Large intestine (tissue), 3 donors: ENCODE data around the gene ZNF618. TPM values are rescaled to one million over a fixed set of nuclear protein-coding genes. Genes with fewer than 3 reads are reported as not detected.
"Not testable (repeated sequence)": the region's sequence is repeated elsewhere in the genome, so short reads cannot be mapped to it uniquely, and the experiment has no call there.

Experiments
- DNase-seq, 2 donors: peaks; one replicate each; pipeline versions ENCODE4 v3.0.0 to v3.0.0-alpha.2; 2013
- H3K27ac ChIP-seq: one replicate; pipeline ENCODE4 v1.5.1; 2013; ENCODE audit warnings: low read length
- H3K27me3 ChIP-seq: 2 replicates; pipeline ENCODE4 v1.6.1; 2013; ENCODE audit warnings: low read length; ENCODE audit not compliant: control insufficient read depth, insufficient read depth
- H3K36me3 ChIP-seq: 2 replicates; pipeline ENCODE4 v1.6.1; 2013; ENCODE audit warnings: low read length; ENCODE audit not compliant: control insufficient read depth, insufficient read depth
- H3K4me1 ChIP-seq: one replicate; pipeline ENCODE4 v1.6.1; 2013; ENCODE audit warnings: low read length; ENCODE audit not compliant: control insufficient read depth, insufficient read depth
- H3K4me3 ChIP-seq: one replicate; pipeline ENCODE4 v1.5.1; 2013; ENCODE audit warnings: low read length
- H3K9me3 ChIP-seq: one replicate; pipeline ENCODE4 v1.6.1; 2013; ENCODE audit warnings: mild to moderate bottlenecking, low read depth, low read length, moderate library complexity; ENCODE audit not compliant: control insufficient read depth
- WGBS: methylation state at CpG from one replicate; pipeline ENCODE4 v1.1.5; 2013; ENCODE audit warnings: low lambda C conversion rate; ENCODE audit not compliant: insufficient coverage; 5-methylcytosine and 5-hydroxymethylcytosine counted together
- polyA plus RNA-seq: library from polyadenylated mRNA; unstranded; fragments of 120-200 nt; gene quantifications from one replicate; pipeline ENCODE4 v1.2.1, GENCODE V29; 2013

ZNF618 gene
- polyA plus RNA-seq, 1 donor: 8.1 TPM

DNA sequence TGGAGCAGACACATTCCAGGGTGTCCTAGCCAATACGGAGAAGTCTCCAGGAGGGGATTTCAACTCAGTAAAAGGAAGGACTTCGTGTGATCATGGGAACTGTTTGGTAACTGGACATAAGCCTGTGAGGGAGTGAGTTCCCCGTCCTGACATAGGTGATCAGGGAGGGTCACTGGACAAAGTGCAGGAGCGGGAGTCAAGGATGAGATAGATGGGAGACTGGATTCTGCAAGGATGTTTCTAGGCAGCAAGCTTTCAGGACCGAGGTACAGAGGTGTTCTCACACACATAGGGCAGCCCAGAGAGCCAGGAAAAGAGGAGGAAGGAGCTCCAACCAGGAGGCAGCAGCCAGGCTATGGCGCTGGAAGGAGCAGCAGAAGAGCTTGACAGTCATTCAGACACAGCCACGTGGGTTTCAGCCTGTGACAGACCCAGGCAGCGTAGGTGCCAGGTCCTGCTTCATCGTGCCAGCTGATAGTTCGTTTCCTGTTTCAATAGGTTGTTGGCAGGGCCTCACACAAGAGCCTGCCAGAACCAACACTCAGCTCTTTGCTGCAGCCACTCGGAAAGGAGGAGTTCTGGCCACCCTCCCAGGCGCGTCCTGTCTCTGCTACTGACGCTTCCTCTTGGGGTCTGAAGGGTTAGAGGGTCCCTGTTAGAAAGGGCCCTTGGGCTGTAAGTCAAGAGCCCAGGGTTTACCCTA is 117.9 kb downstream of the ZNF618 start:
- Histone ChIP-seq H3K27me3 (no peaks in the 10 kb centered on the region), H3K36me3 (peaks cover 20% of the 10 kb centered on the region), H3K9me3 (no peaks in the 10 kb centered on the region), H3K4me1 (no peaks in the 10 kb centered on the region), H3K27ac (no peak overlapping the region), H3K4me3 (no peak overlapping the region)
- DNase-seq: peak in 1 of 2 donors; percentile 18
- no CpG with 5 or more reads among the region's 14 CpGs for WGBS

DNA sequence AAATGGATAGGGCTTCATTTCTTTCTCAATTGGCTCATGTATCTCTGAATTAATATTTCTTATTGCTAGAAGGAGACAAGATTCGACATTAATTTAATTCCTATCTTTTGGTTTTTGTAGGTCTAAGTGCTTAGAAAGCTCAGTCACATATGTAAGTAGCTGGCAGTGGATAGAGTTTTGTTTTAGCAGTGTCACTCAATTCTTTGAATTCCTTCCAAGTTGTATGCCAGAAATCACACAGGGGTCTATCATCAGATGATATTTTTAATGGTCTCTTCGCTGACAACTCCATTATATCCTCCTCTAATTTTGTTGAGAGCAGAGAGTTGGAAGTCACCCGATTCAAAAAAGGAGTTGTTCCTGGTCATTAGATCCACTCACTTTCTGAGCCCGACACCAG is 119.3 kb downstream of the ZNF618 start:
- WGBS: no CpG with 5 or more reads among the region's 4 CpGs
- Histone ChIP-seq H3K4me1 (no peaks in the 10 kb centered on the region), H3K9me3 (no peaks in the 10 kb centered on the region), H3K4me3 (no peak overlapping the region), H3K27me3 (no peaks in the 10 kb centered on the region), H3K27ac (no peak overlapping the region), H3K36me3 (peaks cover 12% of the 10 kb centered on the region)
- no peak for DNase-seq

DNA sequence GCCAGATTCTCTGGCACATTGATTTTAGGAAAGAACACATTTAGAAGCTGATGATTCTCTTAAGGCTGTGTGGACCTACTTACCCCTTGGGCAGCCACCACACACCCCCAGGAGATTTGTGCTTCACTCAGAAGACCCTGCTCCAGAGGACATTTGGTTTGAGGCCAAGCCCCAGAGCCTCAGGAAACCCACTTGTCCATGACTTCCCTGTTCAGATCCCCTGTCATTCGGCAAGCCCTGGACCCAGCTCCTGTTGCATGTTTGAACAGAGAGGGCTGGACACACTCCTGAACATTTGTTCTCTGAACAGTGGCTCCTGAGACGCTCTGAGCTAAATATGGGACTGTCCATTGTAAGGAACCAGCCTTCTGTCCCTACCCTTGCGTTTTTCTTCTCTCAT is 119.9 kb downstream of the ZNF618 start:
- H3K4me3 ChIP-seq: no peak overlapping the region
- H3K27me3 ChIP-seq: no peaks in the 10 kb centered on the region
- no peak for DNase-seq
- WGBS: no CpG with 5 or more reads among the region's 3 CpGs
- no peak overlapping the region for H3K27ac ChIP-seq
- H3K9me3 ChIP-seq: no peaks in the 10 kb centered on the region
- H3K4me1 ChIP-seq: no peaks in the 10 kb centered on the region
- peaks cover 12% of the 10 kb centered on the region for H3K36me3 ChIP-seq

DNA sequence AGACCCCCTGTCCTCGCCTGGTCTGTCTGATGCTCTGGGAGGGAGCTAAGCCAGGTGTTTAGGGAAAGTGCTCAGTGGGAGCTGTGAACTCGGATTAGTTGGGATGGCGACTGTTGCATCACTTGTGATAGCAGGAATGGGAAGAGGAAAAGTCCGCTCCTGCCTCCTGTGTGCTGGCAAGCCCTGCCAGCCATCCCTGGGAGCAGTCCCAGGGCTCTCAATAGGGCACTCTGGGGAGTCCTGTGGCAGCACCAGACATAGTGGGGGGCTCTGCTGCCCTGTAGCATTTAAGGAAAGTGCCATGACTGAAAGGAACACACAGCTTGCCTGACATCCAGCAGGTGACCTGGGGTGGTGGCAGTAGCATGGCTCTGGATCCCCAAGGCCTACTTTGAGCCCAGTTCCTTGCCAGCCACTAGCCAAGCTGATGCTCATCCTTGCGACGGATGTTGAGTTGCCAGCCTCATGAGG is 120.5 kb downstream of the ZNF618 start:
- 100% methylated on average over 1 of the region's 6 CpGs for WGBS
- H3K9me3 ChIP-seq: no peaks in the 10 kb centered on the region
- H3K36me3 ChIP-seq: peaks cover 13% of the 10 kb centered on the region
- H3K27me3 ChIP-seq: no peaks in the 10 kb centered on the region
- DNase-seq: no peak
- H3K4me3 ChIP-seq: no peak overlapping the region
- no peaks in the 10 kb centered on the region for H3K4me1 ChIP-seq
- no peak overlapping the region for H3K27ac ChIP-seq

DNA sequence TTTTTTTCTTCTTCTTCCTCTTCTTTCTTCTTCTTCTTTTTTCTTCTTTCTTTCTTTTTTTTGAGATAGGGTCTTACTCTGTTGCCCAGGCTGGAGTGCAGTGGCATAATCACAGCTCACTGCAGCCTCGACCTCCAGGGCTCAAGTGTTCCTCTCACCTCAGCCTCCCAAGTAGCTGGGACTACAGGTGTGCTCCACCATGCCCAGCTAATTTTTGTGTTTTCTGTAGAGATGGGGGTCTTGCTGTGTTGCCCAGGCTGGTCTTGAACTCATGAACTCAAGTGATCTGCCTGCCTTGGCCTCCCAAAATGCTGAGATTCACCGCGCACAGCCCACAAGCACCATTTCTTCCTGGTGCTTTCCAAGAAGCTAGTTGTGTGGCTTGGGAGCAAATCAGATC is 121.0 kb downstream of the ZNF618 start:
- not testable (repeated sequence) for H3K4me1 ChIP-seq, H3K4me3 ChIP-seq, H3K27me3 ChIP-seq, H3K9me3 ChIP-seq, H3K27ac ChIP-seq, DNase-seq
- no CpG with 5 or more reads among the region's 3 CpGs for WGBS
- peaks cover 12% of the 10 kb centered on the region for H3K36me3 ChIP-seq

DNA sequence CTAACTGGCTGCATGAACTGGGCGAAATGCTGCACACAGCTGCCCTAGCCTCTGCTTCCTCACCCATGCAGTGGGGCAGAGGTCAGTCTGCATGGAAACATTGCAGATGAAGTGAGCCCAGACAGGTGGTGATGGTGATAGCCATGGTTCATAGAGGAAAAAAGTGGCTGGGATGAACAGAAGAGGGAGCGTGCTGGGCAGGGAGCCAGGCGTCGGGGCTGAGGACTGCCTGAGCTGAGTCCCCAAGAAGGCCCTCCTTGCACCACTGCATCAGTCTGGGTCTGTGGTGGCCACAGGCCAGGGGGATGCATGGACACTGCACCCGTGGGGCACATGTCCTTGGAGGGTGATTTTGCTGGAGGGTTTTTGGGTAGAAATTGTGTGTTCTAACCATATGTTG is 121.5 kb downstream of the ZNF618 start:
- Histone ChIP-seq H3K27ac (no peak overlapping the region), H3K27me3 (no peaks in the 10 kb centered on the region), H3K4me3 (no peak overlapping the region), H3K36me3 (peaks cover 15% of the 10 kb centered on the region), H3K9me3 (no peaks in the 10 kb centered on the region), H3K4me1 (no peaks in the 10 kb centered on the region)
- WGBS: no CpG with 5 or more reads among the region's 5 CpGs
- DNase-seq: no peak

DNA sequence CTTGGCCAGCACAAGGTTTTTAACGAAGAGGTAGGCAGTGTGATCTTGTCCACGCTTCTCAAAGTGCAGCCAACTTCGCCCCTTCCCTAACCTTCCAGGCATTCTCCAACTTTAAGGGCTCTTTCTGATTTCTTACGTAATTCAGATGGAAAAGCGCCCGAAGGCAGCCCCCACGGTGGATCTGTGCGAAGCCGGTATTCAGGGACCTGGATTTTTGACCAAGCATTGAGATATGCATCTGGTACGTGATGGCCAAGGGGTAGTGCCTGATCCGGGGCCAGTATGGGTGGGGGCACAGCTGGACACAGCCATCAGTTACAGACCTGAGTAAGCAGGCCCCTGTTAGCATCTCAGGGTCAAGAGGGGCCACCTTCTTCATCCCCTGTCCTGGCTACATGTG is 122.0 kb downstream of the ZNF618 start:
- H3K4me1 ChIP-seq: no peaks in the 10 kb centered on the region
- no CpG with 5 or more reads among the region's 11 CpGs for WGBS
- no peaks in the 10 kb centered on the region for H3K9me3 ChIP-seq
- no peak for DNase-seq
- no peak overlapping the region for H3K4me3 ChIP-seq
- peaks cover 20% of the 10 kb centered on the region for H3K36me3 ChIP-seq
- no peaks in the 10 kb centered on the region for H3K27me3 ChIP-seq
- no peak overlapping the region for H3K27ac ChIP-seq

DNA sequence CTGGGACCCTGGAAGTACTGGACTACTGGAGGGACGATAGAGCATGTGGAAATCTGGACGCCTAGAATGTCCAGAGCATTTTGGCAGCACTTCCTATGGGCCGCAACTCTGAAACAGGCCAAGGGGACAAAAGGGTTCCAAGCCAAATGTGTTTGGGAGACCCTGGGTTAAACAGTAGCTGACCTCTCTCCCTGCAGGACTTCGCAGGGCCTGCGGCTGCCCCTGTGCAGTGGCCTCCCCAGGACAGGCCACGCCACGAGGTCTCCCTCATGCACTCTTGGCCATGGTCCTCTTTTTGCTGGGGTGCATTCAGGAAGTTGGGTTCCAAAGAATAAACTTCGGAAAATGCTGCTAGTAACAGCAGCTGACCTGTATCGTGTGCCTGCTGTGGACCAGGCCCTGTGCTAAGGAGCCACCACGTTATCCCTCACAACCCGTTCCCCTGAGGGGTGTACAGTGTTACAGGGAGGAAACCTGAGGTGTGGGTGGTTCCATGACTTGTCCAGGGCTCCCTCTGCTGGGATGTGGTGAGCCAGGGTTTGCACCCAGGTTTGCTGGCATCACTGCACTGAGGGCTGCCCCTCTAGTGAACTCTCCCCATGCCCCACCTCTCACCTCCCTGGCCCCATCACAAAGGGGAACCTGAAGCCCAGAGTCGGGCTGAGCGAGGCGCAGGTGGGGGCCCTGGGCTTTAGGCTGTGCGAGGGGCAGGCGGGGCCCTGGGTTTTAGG is 122.6 kb downstream of the ZNF618 start:
- Histone ChIP-seq H3K4me3 (no peak overlapping the region), H3K36me3 (peaks cover 24% of the 10 kb centered on the region), H3K9me3 (no peaks in the 10 kb centered on the region), H3K27me3 (no peaks in the 10 kb centered on the region), H3K4me1 (no peaks in the 10 kb centered on the region), H3K27ac (no peak overlapping the region)
- WGBS: no CpG with 5 or more reads among the region's 16 CpGs
- DNase-seq: no peak

DNA sequence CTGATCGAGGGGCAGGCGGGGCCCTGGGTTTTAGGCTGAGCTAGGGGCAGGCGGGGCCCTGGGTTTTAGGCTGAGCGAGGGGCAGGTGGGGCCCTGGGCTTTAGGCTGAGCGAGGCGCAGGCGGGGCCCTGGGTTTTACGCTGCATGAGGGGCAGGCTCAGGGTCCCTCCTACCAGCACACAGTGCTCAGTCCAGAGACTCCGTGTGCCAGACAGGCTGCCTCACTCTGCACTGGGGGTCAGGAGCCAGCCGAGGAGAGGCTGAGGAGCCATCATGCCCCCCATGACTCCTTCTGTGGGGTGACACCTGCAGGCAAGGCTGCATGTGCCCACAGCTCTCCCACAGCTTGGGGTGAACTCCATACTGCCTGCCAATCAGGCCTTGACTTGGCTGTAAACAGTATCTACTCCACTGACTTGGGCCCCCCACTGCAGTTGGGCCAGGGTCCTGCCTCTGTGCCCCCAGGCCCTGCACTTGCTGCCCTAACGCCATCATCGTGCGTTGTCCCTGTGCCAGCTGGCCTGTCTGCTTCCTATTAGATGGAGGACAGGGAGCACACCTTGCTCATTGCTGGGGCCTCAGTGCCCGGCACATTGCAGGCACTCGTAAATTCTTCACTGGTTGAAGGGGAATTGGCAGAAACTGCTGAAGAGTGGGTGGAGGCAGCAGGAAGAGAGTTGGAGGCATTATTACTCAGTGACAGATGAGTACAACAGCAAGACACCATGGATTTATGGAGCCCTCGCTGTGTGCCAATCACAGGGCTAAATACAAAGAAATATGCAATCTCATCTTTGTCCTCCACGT is 123.3 kb downstream of the ZNF618 start:
- no peak for DNase-seq
- peaks cover 26% of the 10 kb centered on the region for H3K36me3 ChIP-seq
- no CpG with 5 or more reads among the region's 17 CpGs for WGBS

DNA sequence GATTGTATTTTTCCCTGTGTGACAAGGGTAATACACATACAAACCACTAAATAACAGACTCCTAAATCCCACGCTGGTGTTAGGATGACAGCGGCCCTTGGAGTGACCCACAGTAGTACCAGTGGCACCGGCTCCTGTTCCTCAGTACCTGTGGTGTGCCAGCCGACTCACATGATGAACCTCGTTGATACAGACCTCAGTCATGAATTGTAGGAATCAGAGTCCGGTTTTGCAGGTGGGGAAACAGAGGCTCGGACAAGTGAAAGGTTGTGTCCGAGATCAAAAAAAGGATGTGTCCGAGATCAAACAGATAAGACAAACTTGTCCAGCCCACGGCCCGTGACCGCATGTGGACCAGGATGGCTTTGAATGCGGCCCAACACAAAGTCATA is 124.0 kb downstream of the ZNF618 start:
- DNase-seq: no peak
- WGBS: no CpG with 5 or more reads among the region's 13 CpGs
- Histone ChIP-seq H3K4me3 (no peak overlapping the region), H3K27ac (no peak overlapping the region), H3K9me3 (no peaks in the 10 kb centered on the region), H3K4me1 (no peaks in the 10 kb centered on the region), H3K36me3 (peaks cover 30% of the 10 kb centered on the region), H3K27me3 (no peaks in the 10 kb centered on the region)

More for the DNA sequence above, 123.3 kb downstream of the ZNF618 start:
- H3K27ac ChIP-seq: no peak overlapping the region
- no peaks in the 10 kb centered on the region for H3K4me1 ChIP-seq
- no peaks in the 10 kb centered on the region for H3K27me3 ChIP-seq
- H3K9me3 ChIP-seq: no peaks in the 10 kb centered on the region
- no peak overlapping the region for H3K4me3 ChIP-seq
